HCT116 (cell line): ENCODE measurements around the gene MYL3. TPM values are rescaled to one million over a fixed set of nuclear protein-coding genes. Genes with fewer than 3 reads are reported as not detected.

Source experiments
- ATAC-seq: fragments of 200-7000 bp; cut with Tn5 transposase; 2 replicates; pipeline ENCODE4 v1.9.1; 2020; ENCODE audit warnings: mild to moderate bottlenecking, moderate library complexity
- BruUV-seq: library from RNA; stranded (reverse); fragments of 400-500 nt; replicated peaks from 2 replicates; lab custom pipeline; 2021; lab: Mats Ljungman, UMichigan
- CTCF ChIA-PET: fragments of 300-600 bp; sonication (Branson Sonifier 250); formaldehyde crosslinking; loops from one replicate; lab custom pipeline; 2021; ENCODE audit warnings: antibody characterized with exemption; lab: Charles Lee
- POLR2A ChIA-PET: fragments of 300-600, 350-600 bp; sonication (Branson Sonifier 250); formaldehyde crosslinking; loops from one replicate; lab custom pipeline; 2021; ENCODE audit warnings: antibody characterized with exemption; lab: Charles Lee
- RAD21 ChIA-PET, 2 experiments: fragments of 300-600 bp; sonication (Branson Sonifier 250); formaldehyde crosslinking; loops; one replicate each; lab custom pipeline; 2023; ENCODE audit warnings: low total read pairs in 2 of 2; ENCODE audit not compliant: uncharacterized antibody in 2 of 2, unreplicated experiment in 2 of 2, low non-redundant PET in 1 of 2; lab: Charles Lee
- DNase-seq: peaks from one replicate; pipeline ENCODE4 v3.0.0-alpha.2; 2010; ENCODE audit warnings: low read depth, low spot score
- H2AFZ ChIP-seq: fragments of 200-600 bp; shearing (Covaris generic), sonication (generic); 2 replicates; pipeline ENCODE4 v1.6.1; 2017; ENCODE audit warnings: low read depth, mixed run types, mixed read lengths, antibody characterized with exemption, low read length; ENCODE audit not compliant: poor library complexity, severe bottlenecking
- H3K27ac ChIP-seq: 2 replicates; pipeline ENCODE4 v1.5.1; 2012; ENCODE audit warnings: low read depth, low read length
- H3K27me3 ChIP-seq: fragments of 200-600 bp; sonication (generic); 2 replicates; pipeline ENCODE4 v1.6.1; 2016; ENCODE audit warnings: mixed run types, low read length, mixed read lengths; ENCODE audit not compliant: insufficient read depth
- H3K36me3 ChIP-seq, 2 experiments: fragments of 200-500 bp in 1 of 2; fragments of 200-600 bp in 1 of 2; sonication (Bioruptor generic) in 1 of 2; sonication (generic) in 1 of 2; 2 replicates each; pipeline versions ENCODE4 v1.5.1 to v1.6.1; 2014 to 2016; ENCODE audit warnings: low read length in 2 of 2, inconsistent platforms in 1 of 2, mixed read lengths in 1 of 2, mixed run types in 1 of 2; ENCODE audit not compliant: insufficient read depth in 2 of 2, control insufficient read depth in 1 of 2
- H3K4me1 ChIP-seq, 2 experiments: fragments of 200-600 bp in 1 of 2; sonication (generic) in 1 of 2; 2 replicates each; pipeline versions ENCODE4 v1.5.1 to v1.6.1; 2012 to 2017; ENCODE audit warnings: low read length in 2 of 2, inconsistent platforms in 1 of 2, mild to moderate bottlenecking in 1 of 2, mixed read lengths in 1 of 2, mixed run types in 1 of 2, moderate library complexity in 1 of 2; ENCODE audit not compliant: insufficient read depth in 2 of 2, control insufficient read depth in 1 of 2
- H3K4me2 ChIP-seq: fragments of 200-600 bp; sonication (generic); 2 replicates; pipeline ENCODE4 v1.6.1; 2017; ENCODE audit warnings: mixed run types, low read length, mixed read lengths
- H3K4me3 ChIP-seq, 2 experiments: fragments of 200-600 bp in 1 of 2; sonication (generic) in 1 of 2; replicated peaks in 1 of 2; 2 replicates each; pipeline ENCODE4 v1.5.1; 2011 to 2016; ENCODE audit warnings: low read length in 2 of 2, control low read depth in 1 of 2, low read depth in 1 of 2, mild to moderate bottlenecking in 1 of 2, mixed read lengths in 1 of 2, mixed run types in 1 of 2
- H3K79me2 ChIP-seq: fragments of 200-600 bp; sonication (generic); 2 replicates; pipeline ENCODE4 v1.6.1; 2017; ENCODE audit warnings: mild to moderate bottlenecking, mixed run types, low read length, moderate library complexity, mixed read lengths; ENCODE audit not compliant: insufficient read depth
- H3K9ac ChIP-seq: fragments of 200-600 bp; sonication (generic); 2 replicates; pipeline ENCODE4 v1.6.1; 2016; ENCODE audit warnings: low read length, mixed read lengths
- H3K9me2 ChIP-seq: fragments of 200-600 bp; sonication (generic), shearing (Covaris generic); 2 replicates; pipeline ENCODE4 v1.6.1; 2017; ENCODE audit warnings: mixed run types, mild to moderate bottlenecking, moderate library complexity; ENCODE audit not compliant: insufficient read depth
- H3K9me3 ChIP-seq, 2 experiments: fragments of 200-500 bp in 1 of 2; fragments of 200-600 bp in 1 of 2; sonication (Bioruptor generic) in 1 of 2; sonication (generic) in 1 of 2; 2 replicates each; pipeline ENCODE4 v1.6.1; 2014 to 2017; ENCODE audit warnings: low read length in 2 of 2, mixed read lengths in 2 of 2, inconsistent platforms in 1 of 2, low read depth in 1 of 2, mild to moderate bottlenecking in 1 of 2, mixed run types in 1 of 2, moderate library complexity in 1 of 2; ENCODE audit not compliant: control insufficient read depth in 1 of 2, insufficient read depth in 1 of 2
- H4K20me1 ChIP-seq: fragments of 200-600 bp; sonication (generic), shearing (Covaris generic); 2 replicates; pipeline ENCODE4 v1.6.1; 2017; ENCODE audit warnings: mixed run types, mild to moderate bottlenecking, moderate library complexity; ENCODE audit not compliant: insufficient read depth
- CBX3 ChIP-seq: IDR thresholded peaks from 2 replicates; pipeline ENCODE4 v1.6.1; 2012; ENCODE audit warnings: low read depth
- ELF1 ChIP-seq: IDR thresholded peaks from 2 replicates; pipeline ENCODE4 v1.6.1; 2012; ENCODE audit warnings: low read depth, borderline replicate concordance
- EZH2 ChIP-seq: fragments of 200-600 bp; sonication (generic); IDR thresholded peaks from 2 replicates; pipeline ENCODE4 v1.6.1; 2017; ENCODE audit warnings: antibody characterized with exemption, mixed run types
- FOSL1 ChIP-seq: IDR thresholded peaks from 2 replicates; pipeline ENCODE4 v1.6.1; 2012; ENCODE audit warnings: low read depth
- JUND ChIP-seq: IDR thresholded peaks from 2 replicates; pipeline ENCODE4 v1.6.1; 2012
- RAD21 ChIP-seq: IDR thresholded peaks from 2 replicates; pipeline ENCODE4 v1.6.1; 2012; ENCODE audit warnings: low read depth, mild to moderate bottlenecking
- SIN3A ChIP-seq: IDR thresholded peaks from 2 replicates; pipeline ENCODE4 v1.6.1; 2012; ENCODE audit warnings: low read depth
- SRF ChIP-seq: IDR thresholded peaks from 2 replicates; pipeline ENCODE4 v1.6.1; 2012; ENCODE audit warnings: low read depth
- YY1 ChIP-seq: IDR thresholded peaks from 2 replicates; pipeline ENCODE4 v1.6.1; 2011; ENCODE audit warnings: low read length, low read depth, moderate library complexity, mild to moderate bottlenecking; ENCODE audit not compliant: insufficient replicate concordance; ENCODE audit errors: extremely low read depth
- ZFX ChIP-seq: fragments of 450-650 bp; IDR thresholded peaks from 2 replicates; pipeline ENCODE4 v1.6.1; 2017
- ZNF274 ChIP-seq: fragments of 200-500 bp; sonication (Bioruptor generic); IDR thresholded peaks from 2 replicates; pipeline ENCODE4 v1.6.1; 2014; ENCODE audit warnings: mild to moderate bottlenecking, low read depth, low read length, inconsistent platforms
- intact Hi-C: fragments of 100-400 bp; cut with micrococcal nuclease; formaldehyde crosslinking; loops from 2 replicates; pipeline ENCODE4 v1.10.0; 2022
- total RNA-seq: library from RNA; stranded (reverse); gene quantifications from one replicate; pipeline ENCODE4 v1.2.1, GENCODE V29; 2021; ENCODE audit not compliant: unreplicated experiment
- TF ChIP-seq, protein P1 (sequence below): IDR thresholded peaks from 2 replicates; pipeline ENCODE4 v1.6.1; 2012; ENCODE audit warnings: low read depth

Gene MYL3
- total RNA-seq, 1 experiment from 2014 or later, result not detected

DNA sequence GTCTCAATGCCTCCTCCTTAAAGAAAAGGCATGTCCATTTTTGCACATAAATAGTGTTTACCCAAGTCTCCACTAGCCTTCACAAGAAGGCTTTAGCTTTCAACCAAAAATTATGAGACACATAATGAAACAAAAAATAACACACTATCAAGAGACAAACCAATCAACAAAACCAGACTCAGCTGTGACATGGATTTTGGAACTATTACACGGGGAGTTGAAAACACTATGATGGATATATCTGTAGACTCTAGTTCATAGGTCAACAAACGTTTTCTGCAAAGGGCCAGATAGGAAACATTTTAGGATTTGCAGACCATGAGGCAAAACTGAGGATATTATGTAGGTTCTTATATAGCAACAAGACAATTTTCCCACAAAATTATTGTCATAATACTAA is 24.9 kb downstream of the MYL3 start:
- no peak overlapping the region for H3K4me3 ChIP-seq
- no peaks in the 10 kb centered on the region for H3K27me3 ChIP-seq
- H3K4me2 ChIP-seq, result no peak overlapping the region
- no TSS peak for BruUV-seq
- H4K20me1 ChIP-seq, result no peaks in the 10 kb centered on the region
- ChIA-PET POLR2A (no interaction called here), CTCF (no interaction called here), RAD21 (interaction anchor here in 1 of 2 experiments (0.6 kb wide), 1 partner anchor 76 kb away, joined by 3 read pairs; no protein-coding TSS in a partner anchor)
- peaks cover 21 to 26% of the 10 kb centered on the region in 2 experiments; a peak in 3 of 4 replicates for H3K9me3 ChIP-seq
- no peaks in the 10 kb centered on the region for H3K4me1 ChIP-seq
- ATAC-seq (no peak), DNase-seq (no peak)
- intact Hi-C loops, result no loop called here
- H2AFZ ChIP-seq, result no peak overlapping the region
- TF ChIP-seq ZFX, result no peak
- H3K79me2 ChIP-seq, result no peaks in the 10 kb centered on the region
- H3K9ac ChIP-seq, result no peak overlapping the region
- H3K27ac ChIP-seq, result no peak overlapping the region
- H3K9me2 ChIP-seq, result no peaks in the 10 kb centered on the region
- no peaks in the 10 kb centered on the region for H3K36me3 ChIP-seq

- no peak overlapping the region for H3K27ac ChIP-seq
- H3K9me2 ChIP-seq, result no peaks in the 10 kb centered on the region
- BruUV-seq, result no TSS peak
- H3K4me1 ChIP-seq, result no peaks in the 10 kb centered on the region
- no peak for TF ChIP-seq SRF
- H3K36me3 ChIP-seq, result no peaks in the 10 kb centered on the region
- H3K79me2 ChIP-seq, result no peaks in the 10 kb centered on the region
- H3K9ac ChIP-seq, result no peak overlapping the region
- POLR2A ChIA-PET, result no interaction called here
- H4K20me1 ChIP-seq, result no peaks in the 10 kb centered on the region
- intact Hi-C loops, result no loop called here
- no peak overlapping the region for H2AFZ ChIP-seq
- CTCF ChIA-PET, result no interaction called here
- H3K4me2 ChIP-seq, result no peak overlapping the region
- H3K27me3 ChIP-seq, result no peaks in the 10 kb centered on the region
- ATAC-seq (no peak), DNase-seq (no peak)
- H3K9me3 ChIP-seq, result peaks cover 14 to 19% of the 10 kb centered on the region in 2 experiments; a peak in 3 of 4 replicates
- H3K4me3 ChIP-seq, result no peak overlapping the region
- RAD21 ChIA-PET, result no interaction called here
Observed at GRCh38 chr3:46835491-46835890, 27.8 kb downstream of the MYL3 start.

DNA sequence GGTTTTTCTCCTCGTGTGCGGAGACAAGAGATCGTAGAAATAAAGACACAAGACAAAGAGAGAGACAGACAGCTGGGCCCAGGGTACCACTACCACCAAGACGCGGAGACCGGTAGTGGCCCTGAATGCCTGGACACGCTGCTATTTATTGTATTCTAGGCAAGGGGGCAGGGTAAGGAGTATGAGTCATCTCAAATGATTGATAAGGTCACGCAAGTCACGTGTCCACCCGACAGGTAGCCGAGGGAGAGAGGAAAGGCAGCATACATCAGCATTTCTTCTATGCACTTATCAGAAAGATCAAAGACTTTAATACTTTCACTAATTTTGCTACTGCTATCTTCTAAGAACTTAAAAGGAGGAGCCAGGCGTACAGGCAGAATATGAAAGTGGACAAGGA is 28.2 kb downstream of the MYL3 start:
- ChIA-PET RAD21 (no interaction called here), CTCF (no interaction called here), POLR2A (no interaction called here)
- H3K79me2 ChIP-seq, result no peaks in the 10 kb centered on the region
- no peaks in the 10 kb centered on the region for H3K9me2 ChIP-seq
- ATAC-seq (no peak), DNase-seq (no peak)
- H4K20me1 ChIP-seq, result no peaks in the 10 kb centered on the region
- H3K9ac ChIP-seq, result no peak overlapping the region
- H3K4me3 ChIP-seq, result no peak overlapping the region
- H3K4me1 ChIP-seq, result no peaks in the 10 kb centered on the region
- TF ChIP-seq, protein P1, sequence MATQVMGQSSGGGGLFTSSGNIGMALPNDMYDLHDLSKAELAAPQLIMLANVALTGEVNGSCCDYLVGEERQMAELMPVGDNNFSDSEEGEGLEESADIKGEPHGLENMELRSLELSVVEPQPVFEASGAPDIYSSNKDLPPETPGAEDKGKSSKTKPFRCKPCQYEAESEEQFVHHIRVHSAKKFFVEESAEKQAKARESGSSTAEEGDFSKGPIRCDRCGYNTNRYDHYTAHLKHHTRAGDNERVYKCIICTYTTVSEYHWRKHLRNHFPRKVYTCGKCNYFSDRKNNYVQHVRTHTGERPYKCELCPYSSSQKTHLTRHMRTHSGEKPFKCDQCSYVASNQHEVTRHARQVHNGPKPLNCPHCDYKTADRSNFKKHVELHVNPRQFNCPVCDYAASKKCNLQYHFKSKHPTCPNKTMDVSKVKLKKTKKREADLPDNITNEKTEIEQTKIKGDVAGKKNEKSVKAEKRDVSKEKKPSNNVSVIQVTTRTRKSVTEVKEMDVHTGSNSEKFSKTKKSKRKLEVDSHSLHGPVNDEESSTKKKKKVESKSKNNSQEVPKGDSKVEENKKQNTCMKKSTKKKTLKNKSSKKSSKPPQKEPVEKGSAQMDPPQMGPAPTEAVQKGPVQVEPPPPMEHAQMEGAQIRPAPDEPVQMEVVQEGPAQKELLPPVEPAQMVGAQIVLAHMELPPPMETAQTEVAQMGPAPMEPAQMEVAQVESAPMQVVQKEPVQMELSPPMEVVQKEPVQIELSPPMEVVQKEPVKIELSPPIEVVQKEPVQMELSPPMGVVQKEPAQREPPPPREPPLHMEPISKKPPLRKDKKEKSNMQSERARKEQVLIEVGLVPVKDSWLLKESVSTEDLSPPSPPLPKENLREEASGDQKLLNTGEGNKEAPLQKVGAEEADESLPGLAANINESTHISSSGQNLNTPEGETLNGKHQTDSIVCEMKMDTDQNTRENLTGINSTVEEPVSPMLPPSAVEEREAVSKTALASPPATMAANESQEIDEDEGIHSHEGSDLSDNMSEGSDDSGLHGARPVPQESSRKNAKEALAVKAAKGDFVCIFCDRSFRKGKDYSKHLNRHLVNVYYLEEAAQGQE, result no peak
- TF ChIP-seq JUND (no peak), FOSL1 (no peak), ZNF274 (no peak), ELF1 (no peak), CBX3 (no peak), SIN3A (no peak), YY1 (no peak), EZH2 (no peak), RAD21 (no peak)
- no peak overlapping the region for H2AFZ ChIP-seq
- BruUV-seq, result no TSS peak
- no peak overlapping the region for H3K27ac ChIP-seq
- intact Hi-C loops, result no loop called here
- peaks cover 14 to 16% of the 10 kb centered on the region in 2 experiments; a peak in 3 of 4 replicates for H3K9me3 ChIP-seq
- no peaks in the 10 kb centered on the region for H3K36me3 ChIP-seq
- no peaks in the 10 kb centered on the region for H3K27me3 ChIP-seq
- no peak overlapping the region for H3K4me2 ChIP-seq
